Inflammatory macrophage treated with lipopolysaccharide for 1 hour (primary cell): ENCODE results near the gene HGD.
"Not testable (repeated sequence)": the region's sequence is repeated elsewhere in the genome, so short reads cannot be mapped to it uniquely, and the experiment has no call there.

Source experiments
- DNase-seq, 2 donors: peaks; one replicate each; pipeline ENCODE4 v3.0.0-alpha.2; 2020 to 2022

HGD gene

GRCh38 chr3:120682095-120682681 is at the start of gene HGD:
Gene HGD (minus strand): TSS chr3:120682239. CDS start chr3:120682111, 128 bp downstream.
- no peak for DNase-seq

- no peak for DNase-seq
Observed at GRCh38 chr3:120730576-120731542, 48.8 kb upstream of the HGD start.

GRCh38 chr3:120726791-120727190 is 44.8 kb upstream of the HGD start:
- no peak for DNase-seq

- DNase-seq: not testable (repeated sequence)
Observed at GRCh38 chr3:120719167-120719834, 37.3 kb upstream of the HGD start.

- no peak for DNase-seq
Observed at GRCh38 chr3:120713262-120713661, 31.2 kb upstream of the HGD start.

GRCh38 chr3:120710369-120710768 is 28.3 kb upstream of the HGD start:
- DNase-seq: no peak

GRCh38 chr3:120708408-120708807 is 26.4 kb upstream of the HGD start:
- DNase-seq: no peak

GRCh38 chr3:120706950-120707349 is 24.9 kb upstream of the HGD start:
- no peak for DNase-seq

- DNase-seq: no peak
Observed at GRCh38 chr3:120705884-120706582, 24.0 kb upstream of the HGD start.

- no peak for DNase-seq
Observed at GRCh38 chr3:120699333-120699732, 17.3 kb upstream of the HGD start.

- DNase-seq: no peak
Observed at GRCh38 chr3:120693439-120694171, 11.6 kb upstream of the HGD start.

GRCh38 chr3:120689395-120689794 is 7.4 kb upstream of the HGD start:
- no peak for DNase-seq

- DNase-seq: peak; percentile 81 to 90
Observed at GRCh38 chr3:120688121-120688520, 6.1 kb upstream of the HGD start.

GRCh38 chr3:120685411-120685810 is 3.4 kb upstream of the HGD start:
- DNase-seq: no peak

- no peak for DNase-seq
Observed at GRCh38 chr3:120684896-120685295, 2.9 kb upstream of the HGD start.

GRCh38 chr3:120683671-120684301 is 1.7 kb upstream of the HGD start:
- DNase-seq: no peak

GRCh38 chr3:120683213-120683612 is 1.2 kb upstream of the HGD start:
- no peak for DNase-seq

- no peak for DNase-seq
Observed at GRCh38 chr3:120681506-120682038, 467 bp downstream of the HGD start.

- DNase-seq: no peak
Observed at GRCh38 chr3:120681018-120681417, 1.0 kb downstream of the HGD start.

GRCh38 chr3:120680193-120680894 is 1.7 kb downstream of the HGD start:
- no peak for DNase-seq

- no peak for DNase-seq
Observed at GRCh38 chr3:120678984-120679383, 3.1 kb downstream of the HGD start.
